Neural progenitor cell (in vitro differentiated cells): ENCODE measurements around the gene SLC4A2.

Source experiments
- EZH2 ChIP-seq: fragments of 200-600 bp; sonication (generic); IDR thresholded peaks from 2 replicates; pipeline ENCODE4 v1.6.1; 2017; ENCODE audit warnings: antibody characterized with exemption, mild to moderate bottlenecking, moderate library complexity
- EZH2phosphoT487 ChIP-seq: fragments of 200-600 bp; sonication (generic); IDR thresholded peaks from 2 replicates; pipeline ENCODE4 v1.6.1; 2017; ENCODE audit warnings: antibody characterized with exemption
- TF ChIP-seq, protein P1 (sequence below): fragments of 200-600 bp; sonication (generic); IDR thresholded peaks from 2 replicates; pipeline ENCODE4 v1.5.1; 2017; ENCODE audit warnings: antibody characterized with exemption, mild to moderate bottlenecking

DNA sequence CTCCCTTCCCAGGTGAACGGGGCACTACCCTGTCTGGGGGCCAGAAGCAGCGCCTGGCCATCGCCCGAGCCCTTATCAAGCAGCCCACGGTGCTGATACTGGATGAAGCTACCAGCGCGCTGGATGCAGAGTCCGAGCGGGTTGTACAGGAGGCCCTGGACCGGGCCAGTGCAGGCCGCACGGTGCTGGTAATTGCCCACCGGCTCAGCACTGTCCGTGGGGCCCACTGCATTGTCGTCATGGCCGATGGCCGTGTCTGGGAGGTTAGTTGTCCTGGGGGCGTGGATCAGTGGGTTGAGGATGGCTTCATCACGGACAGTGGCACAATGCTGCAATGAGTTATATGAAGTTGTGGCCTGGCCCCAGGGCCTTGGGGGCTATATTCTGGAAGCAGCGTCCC lies 15.4 kb upstream of the SLC4A2 start:
- TF ChIP-seq, protein P1, sequence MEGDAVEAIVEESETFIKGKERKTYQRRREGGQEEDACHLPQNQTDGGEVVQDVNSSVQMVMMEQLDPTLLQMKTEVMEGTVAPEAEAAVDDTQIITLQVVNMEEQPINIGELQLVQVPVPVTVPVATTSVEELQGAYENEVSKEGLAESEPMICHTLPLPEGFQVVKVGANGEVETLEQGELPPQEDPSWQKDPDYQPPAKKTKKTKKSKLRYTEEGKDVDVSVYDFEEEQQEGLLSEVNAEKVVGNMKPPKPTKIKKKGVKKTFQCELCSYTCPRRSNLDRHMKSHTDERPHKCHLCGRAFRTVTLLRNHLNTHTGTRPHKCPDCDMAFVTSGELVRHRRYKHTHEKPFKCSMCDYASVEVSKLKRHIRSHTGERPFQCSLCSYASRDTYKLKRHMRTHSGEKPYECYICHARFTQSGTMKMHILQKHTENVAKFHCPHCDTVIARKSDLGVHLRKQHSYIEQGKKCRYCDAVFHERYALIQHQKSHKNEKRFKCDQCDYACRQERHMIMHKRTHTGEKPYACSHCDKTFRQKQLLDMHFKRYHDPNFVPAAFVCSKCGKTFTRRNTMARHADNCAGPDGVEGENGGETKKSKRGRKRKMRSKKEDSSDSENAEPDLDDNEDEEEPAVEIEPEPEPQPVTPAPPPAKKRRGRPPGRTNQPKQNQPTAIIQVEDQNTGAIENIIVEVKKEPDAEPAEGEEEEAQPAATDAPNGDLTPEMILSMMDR: no peak
- TF ChIP-seq EZH2 (no peak), EZH2phosphoT487 (no peak)
